ENCODE results near the gene TDRD12. TPM values are rescaled to one million over a fixed set of nuclear protein-coding genes. Genes with fewer than 3 reads are reported as not detected.
"Not testable (repeated sequence)": the region's sequence is repeated elsewhere in the genome, so short reads cannot be mapped to it uniquely, and the experiment has no call there.

The TDRD12 gene
- total RNA-seq, 5 donors from 2014 or later (not counting 1 experiment from before 2014, with no cell fraction given), result 0.36 to 1.0 (median 0.63) TPM

DNA sequence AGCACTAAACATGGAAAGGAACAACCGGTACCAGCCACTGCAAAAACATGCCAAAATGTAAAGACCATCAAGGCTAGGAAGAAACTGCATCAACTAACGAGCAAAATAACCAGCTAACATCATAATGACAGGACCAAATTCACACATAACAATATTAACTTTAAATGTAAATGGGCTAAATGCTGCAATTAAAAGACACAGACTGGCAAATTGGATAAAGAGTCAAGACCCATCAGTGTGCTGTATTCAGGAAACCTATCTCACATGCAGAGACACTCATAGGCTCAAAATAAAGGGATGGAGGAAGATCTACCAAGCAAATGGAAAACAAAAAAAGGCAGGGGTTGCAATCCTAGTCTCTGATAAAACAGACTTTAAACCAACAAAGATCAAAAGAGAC is 128.5 kb downstream of the TDRD12 start:
- H3K36me3 Mint-ChIP-seq; H3K36me3 ChIP-seq (ENCODE audit: control insufficient read depth in 2 of 2, extremely low read depth in 1 of 2, insufficient read depth in 1 of 2, low read length in 1 of 2); H3K4me1 Mint-ChIP-seq; H3K9me3 ChIP-seq; DNase-seq; H3K4me3 ChIP-seq (ENCODE audit: control insufficient read depth in 1 of 2, extremely low read depth in 1 of 2, low read length in 1 of 2); H3K27ac Mint-ChIP-seq; H3K9me3 Mint-ChIP-seq; ATAC-seq (replicated peaks in 1 of 4); H3K27me3 Mint-ChIP-seq; H3K27ac ChIP-seq (ENCODE audit: low read length); H3K27me3 ChIP-seq (replicated peaks in 1 of 2; ENCODE audit: control insufficient read depth in 2 of 2, extremely low read depth in 1 of 2, insufficient read depth in 2 of 2, low read length in 1 of 2); CTCF ChIA-PET; H3K4me3 Mint-ChIP-seq; POLR2A ChIA-PET; H3K4me1 ChIP-seq (ENCODE audit: control insufficient read depth in 1 of 2, extremely low read depth in 1 of 2, insufficient read depth in 2 of 2, low read length in 2 of 2): not testable (repeated sequence)
- no CpG with 5 or more reads among the region's 2 CpGs for WGBS (ENCODE audit: insufficient coverage)

DNA sequence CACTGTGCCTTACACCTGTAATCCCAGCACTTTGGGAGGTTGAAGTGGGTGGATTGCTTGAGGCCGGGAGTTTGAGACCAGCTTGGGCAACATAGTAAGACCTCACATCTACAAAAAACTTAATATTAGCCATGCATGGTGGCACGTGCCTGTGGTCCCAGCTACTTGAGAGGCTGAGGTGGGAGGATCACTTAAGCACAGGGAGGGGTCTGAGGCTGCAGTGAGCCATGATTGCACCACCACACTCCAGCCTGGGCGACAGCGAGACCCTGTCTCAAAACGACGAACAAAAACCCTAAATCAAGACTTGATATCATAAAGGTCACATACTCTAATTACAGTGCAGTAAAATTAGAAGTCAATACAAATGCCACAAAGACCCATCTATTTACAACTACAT is 132.6 kb downstream of the TDRD12 start:
- Mint-ChIP-seq H3K27ac (no peak overlapping the region), H3K9me3 (peaks cover 0 to under 1% (median 0%) of the 10 kb centered on the region in 3 donors), H3K27me3 (no peaks in the 10 kb centered on the region), H3K4me1 (no peaks in the 10 kb centered on the region), H3K36me3 (no peaks in the 10 kb centered on the region), H3K4me3 (no peak overlapping the region)
- CTCF ChIA-PET, result no interaction called here
- H3K9me3 ChIP-seq, result no peaks in the 10 kb centered on the region
- no CpG with 5 or more reads among the region's 6 CpGs for WGBS (ENCODE audit: insufficient coverage)
- POLR2A ChIA-PET, result no interaction called here
- H3K36me3 ChIP-seq (ENCODE audit: control insufficient read depth in 2 of 2, extremely low read depth in 1 of 2, insufficient read depth in 1 of 2, low read length in 1 of 2), result no peaks in the 10 kb centered on the region
- H3K27me3 ChIP-seq (replicated peaks in 1 of 2; ENCODE audit: control insufficient read depth in 2 of 2, extremely low read depth in 1 of 2, insufficient read depth in 2 of 2, low read length in 1 of 2), result no peaks in the 10 kb centered on the region
- H3K4me1 ChIP-seq (ENCODE audit: control insufficient read depth in 1 of 2, extremely low read depth in 1 of 2, insufficient read depth in 2 of 2, low read length in 2 of 2), result no peaks in the 10 kb centered on the region
- no peak for DNase-seq
- no peak overlapping the region for H3K27ac ChIP-seq (ENCODE audit: low read length)
- H3K4me3 ChIP-seq (ENCODE audit: control insufficient read depth in 1 of 2, extremely low read depth in 1 of 2, low read length in 1 of 2), result no peak overlapping the region
- no peak for ATAC-seq (replicated peaks in 1 of 4)

DNA sequence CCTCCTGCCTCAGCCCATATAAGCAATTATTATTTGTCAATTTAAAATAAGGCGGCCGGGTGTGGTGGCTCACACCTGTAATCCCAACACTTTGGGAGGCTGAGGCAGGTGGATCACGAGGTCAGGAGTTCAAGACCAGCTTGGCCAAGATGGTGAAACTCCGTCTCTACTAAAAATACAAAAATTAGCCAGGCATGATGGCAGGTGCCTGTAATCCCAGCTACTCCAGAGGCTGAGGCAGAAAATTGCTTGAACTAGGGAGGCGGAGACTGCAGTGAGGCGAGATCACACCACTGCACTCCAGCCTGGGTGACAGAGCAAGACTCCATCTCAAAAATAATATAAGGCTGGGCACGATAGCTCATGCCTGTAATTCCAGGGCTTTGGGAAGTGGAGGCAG is 137.3 kb downstream of the TDRD12 start:
- WGBS (ENCODE audit: insufficient coverage), result 100% methylated on average over 2 of the region's 7 CpGs
- ATAC-seq (replicated peaks in 1 of 4); CTCF ChIA-PET; H3K4me1 ChIP-seq (ENCODE audit: control insufficient read depth in 1 of 2, extremely low read depth in 1 of 2, insufficient read depth in 2 of 2, low read length in 2 of 2); H3K27ac Mint-ChIP-seq; H3K4me3 ChIP-seq (ENCODE audit: control insufficient read depth in 1 of 2, extremely low read depth in 1 of 2, low read length in 1 of 2); DNase-seq; H3K27me3 ChIP-seq (replicated peaks in 1 of 2; ENCODE audit: control insufficient read depth in 2 of 2, extremely low read depth in 1 of 2, insufficient read depth in 2 of 2, low read length in 1 of 2); H3K36me3 Mint-ChIP-seq; H3K9me3 ChIP-seq; H3K4me1 Mint-ChIP-seq; H3K27ac ChIP-seq (ENCODE audit: low read length); H3K27me3 Mint-ChIP-seq; H3K36me3 ChIP-seq (ENCODE audit: control insufficient read depth in 2 of 2, extremely low read depth in 1 of 2, insufficient read depth in 1 of 2, low read length in 1 of 2); H3K4me3 Mint-ChIP-seq; POLR2A ChIA-PET; H3K9me3 Mint-ChIP-seq: not testable (repeated sequence)

DNA sequence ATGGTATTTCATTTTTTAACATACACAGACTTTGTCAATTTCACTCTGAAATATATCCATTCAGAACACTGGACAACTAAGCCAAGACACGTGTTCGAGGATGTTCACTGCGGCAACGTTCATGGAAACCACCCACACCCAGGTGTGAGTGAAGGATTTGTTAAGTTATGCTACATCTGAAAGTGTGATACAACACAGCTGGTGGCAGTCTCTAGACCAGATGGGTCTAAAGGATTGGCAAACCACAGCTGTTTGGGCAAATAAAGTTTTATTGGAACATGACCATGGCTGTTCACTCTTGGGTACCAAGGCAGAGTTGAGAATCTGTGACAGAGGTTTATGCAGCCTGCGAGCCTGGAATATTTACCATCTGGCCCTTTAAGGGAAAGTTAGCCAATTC is 138.0 kb downstream of the TDRD12 start:
- Mint-ChIP-seq H3K36me3 (no peaks in the 10 kb centered on the region), H3K4me1 (no peaks in the 10 kb centered on the region), H3K4me3 (no peak overlapping the region), H3K27ac (no peak overlapping the region), H3K9me3 (no peaks in the 10 kb centered on the region), H3K27me3 (no peaks in the 10 kb centered on the region)
- Histone ChIP-seq H3K27me3 (replicated peaks in 1 of 2; ENCODE audit: control insufficient read depth in 2 of 2, extremely low read depth in 1 of 2, insufficient read depth in 2 of 2, low read length in 1 of 2) (no peaks in the 10 kb centered on the region), H3K27ac (ENCODE audit: low read length) (no peak overlapping the region), H3K4me1 (ENCODE audit: control insufficient read depth in 1 of 2, extremely low read depth in 1 of 2, insufficient read depth in 2 of 2, low read length in 2 of 2) (no peaks in the 10 kb centered on the region), H3K4me3 (ENCODE audit: control insufficient read depth in 1 of 2, extremely low read depth in 1 of 2, low read length in 1 of 2) (no peak overlapping the region), H3K36me3 (ENCODE audit: control insufficient read depth in 2 of 2, extremely low read depth in 1 of 2, insufficient read depth in 1 of 2, low read length in 1 of 2) (no peaks in the 10 kb centered on the region), H3K9me3 (no peaks in the 10 kb centered on the region)
- ATAC-seq (replicated peaks in 1 of 4), result no peak
- ChIA-PET CTCF (no interaction called here), POLR2A (interaction anchor here in 1 of 2 donors (0.6 kb wide), 1 partner anchor 1310 kb away, joined by 3 read pairs; no protein-coding TSS in a partner anchor)
- DNase-seq, result no peak
- no CpG with 5 or more reads among the region's 5 CpGs for WGBS (ENCODE audit: insufficient coverage)

DNA sequence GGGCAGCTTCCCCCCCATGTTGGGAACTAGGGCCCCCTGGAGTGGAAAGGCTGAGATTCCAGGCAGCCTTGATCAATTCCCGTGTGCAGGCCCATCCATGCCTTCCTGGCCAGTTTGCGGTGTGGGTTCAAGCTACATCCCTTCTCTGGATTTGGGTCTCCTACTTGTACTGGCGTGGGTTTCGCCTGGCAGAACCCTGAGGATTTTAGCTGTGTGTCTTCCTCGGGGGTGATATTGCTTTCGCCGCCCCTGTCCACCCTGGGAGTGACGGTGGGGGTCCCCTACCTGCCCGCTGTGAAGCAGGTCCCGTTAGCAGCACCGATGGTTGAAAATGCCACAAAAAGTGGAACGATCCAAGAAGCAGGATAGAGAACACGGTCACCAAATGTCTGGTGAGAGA is 138.6 kb downstream of the TDRD12 start:
- Histone ChIP-seq H3K4me1 (ENCODE audit: control insufficient read depth in 1 of 2, extremely low read depth in 1 of 2, insufficient read depth in 2 of 2, low read length in 2 of 2) (no peaks in the 10 kb centered on the region), H3K27me3 (replicated peaks in 1 of 2; ENCODE audit: control insufficient read depth in 2 of 2, extremely low read depth in 1 of 2, insufficient read depth in 2 of 2, low read length in 1 of 2) (no peaks in the 10 kb centered on the region), H3K36me3 (ENCODE audit: control insufficient read depth in 2 of 2, extremely low read depth in 1 of 2, insufficient read depth in 1 of 2, low read length in 1 of 2) (no peaks in the 10 kb centered on the region), H3K4me3 (ENCODE audit: control insufficient read depth in 1 of 2, extremely low read depth in 1 of 2, low read length in 1 of 2) (no peak overlapping the region), H3K9me3 (no peaks in the 10 kb centered on the region), H3K27ac (ENCODE audit: low read length) (no peak overlapping the region)
- DNase-seq (no peak), ATAC-seq (replicated peaks in 1 of 4) (no peak)
- Mint-ChIP-seq H3K9me3 (no peaks in the 10 kb centered on the region), H3K27ac (no peak overlapping the region), H3K4me1 (no peaks in the 10 kb centered on the region), H3K27me3 (no peaks in the 10 kb centered on the region), H3K36me3 (no peaks in the 10 kb centered on the region), H3K4me3 (no peak overlapping the region)
- ChIA-PET POLR2A (interaction anchor here in 1 of 2 donors (0.6 kb wide), 1 partner anchor 1309 kb away, joined by 3 read pairs; no protein-coding TSS in a partner anchor), CTCF (no interaction called here)
- 93% methylated on average over 13 of the region's 13 CpGs for WGBS (ENCODE audit: insufficient coverage)

DNA sequence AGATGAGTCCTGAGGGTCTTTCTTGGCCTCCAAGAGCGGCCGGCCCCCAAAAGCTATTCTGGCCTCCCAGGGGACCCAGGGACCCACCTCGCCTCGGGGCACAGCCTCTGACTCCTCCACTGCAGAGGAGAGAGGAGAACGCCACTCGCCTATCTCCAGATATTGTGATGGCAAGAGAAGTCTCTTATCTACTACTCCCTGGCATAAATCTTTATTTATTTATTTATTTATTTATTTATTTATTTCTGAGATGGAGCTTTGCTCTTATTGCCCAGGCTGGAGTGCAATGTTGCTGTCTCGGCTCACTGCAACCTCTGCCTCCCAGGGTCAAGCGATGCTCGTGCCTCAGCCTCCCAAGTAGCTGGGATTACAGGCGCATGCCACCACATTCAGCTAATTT is 139.0 kb downstream of the TDRD12 start:
- Mint-ChIP-seq H3K4me3 (no peak overlapping the region), H3K9me3 (no peaks in the 10 kb centered on the region), H3K36me3 (no peaks in the 10 kb centered on the region), H3K27me3 (no peaks in the 10 kb centered on the region), H3K4me1 (no peaks in the 10 kb centered on the region), H3K27ac (no peak overlapping the region)
- Histone ChIP-seq H3K9me3 (no peaks in the 10 kb centered on the region), H3K4me3 (ENCODE audit: control insufficient read depth in 1 of 2, extremely low read depth in 1 of 2, low read length in 1 of 2) (no peak overlapping the region), H3K27me3 (replicated peaks in 1 of 2; ENCODE audit: control insufficient read depth in 2 of 2, extremely low read depth in 1 of 2, insufficient read depth in 2 of 2, low read length in 1 of 2) (no peaks in the 10 kb centered on the region), H3K4me1 (ENCODE audit: control insufficient read depth in 1 of 2, extremely low read depth in 1 of 2, insufficient read depth in 2 of 2, low read length in 2 of 2) (no peaks in the 10 kb centered on the region), H3K36me3 (ENCODE audit: control insufficient read depth in 2 of 2, extremely low read depth in 1 of 2, insufficient read depth in 1 of 2, low read length in 1 of 2) (no peaks in the 10 kb centered on the region), H3K27ac (ENCODE audit: low read length) (no peak overlapping the region)
- no peak for DNase-seq
- no peak for ATAC-seq (replicated peaks in 1 of 4)
- ChIA-PET POLR2A (no interaction called here), CTCF (interaction anchor here in 1 of 2 donors (0.6 kb wide), 1 partner anchor 292 kb away, joined by 3 read pairs; no protein-coding TSS in a partner anchor)
- WGBS (ENCODE audit: insufficient coverage), result no CpG with 5 or more reads among the region's 10 CpGs

DNA sequence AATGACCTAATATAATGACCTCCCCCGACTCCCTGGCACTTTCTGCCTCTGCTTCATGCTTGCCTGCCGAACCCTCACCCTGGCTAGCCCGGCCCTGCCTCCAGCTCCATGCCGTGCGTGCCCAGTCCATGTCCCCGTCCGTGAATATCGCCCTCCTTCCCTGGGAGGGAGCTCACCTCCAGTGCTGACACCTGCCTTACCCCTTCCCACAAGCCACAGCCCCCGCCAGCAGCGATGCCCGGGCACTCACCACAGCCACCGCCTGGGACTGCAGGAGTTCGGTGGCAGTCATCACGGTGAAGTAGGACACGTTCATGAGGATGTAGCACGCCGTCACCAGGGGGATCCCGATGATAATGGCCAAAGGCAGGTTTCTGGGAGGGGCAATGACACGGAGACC is 140.0 kb downstream of the TDRD12 start:
- Histone ChIP-seq H3K4me3 (ENCODE audit: control insufficient read depth in 1 of 2, extremely low read depth in 1 of 2, low read length in 1 of 2) (no peak overlapping the region), H3K9me3 (no peaks in the 10 kb centered on the region), H3K36me3 (ENCODE audit: control insufficient read depth in 2 of 2, extremely low read depth in 1 of 2, insufficient read depth in 1 of 2, low read length in 1 of 2) (no peaks in the 10 kb centered on the region), H3K27ac (ENCODE audit: low read length) (no peak overlapping the region), H3K4me1 (ENCODE audit: control insufficient read depth in 1 of 2, extremely low read depth in 1 of 2, insufficient read depth in 2 of 2, low read length in 2 of 2) (no peaks in the 10 kb centered on the region), H3K27me3 (replicated peaks in 1 of 2; ENCODE audit: control insufficient read depth in 2 of 2, extremely low read depth in 1 of 2, insufficient read depth in 2 of 2, low read length in 1 of 2) (no peaks in the 10 kb centered on the region)
- Mint-ChIP-seq H3K27me3 (no peaks in the 10 kb centered on the region), H3K9me3 (no peaks in the 10 kb centered on the region), H3K4me1 (no peaks in the 10 kb centered on the region), H3K27ac (no peak overlapping the region), H3K36me3 (no peaks in the 10 kb centered on the region), H3K4me3 (no peak overlapping the region)
- POLR2A ChIA-PET, result no interaction called here
- DNase-seq (no peak), ATAC-seq (replicated peaks in 1 of 4) (no peak)
- CTCF ChIA-PET, result no interaction called here
- 94% methylated on average over 17 of the region's 19 CpGs for WGBS (ENCODE audit: insufficient coverage)

Measured in T-cell (primary cell).